GM12864 (cell line): ENCODE data around the gene ANO3.

Experiments
- DNase-seq: peaks from one replicate; pipeline ENCODE4 v3.0.0-alpha.2; 2011; ENCODE audit warnings: low read depth
- H3K4me3 ChIP-seq: 2 replicates; pipeline ENCODE4 v1.5.1; 2011; ENCODE audit warnings: mild to moderate bottlenecking, low read depth, low read length, control low read depth
- CTCF ChIP-seq: IDR thresholded peaks from 2 replicates; pipeline ENCODE4 v1.5.1; 2011; ENCODE audit warnings: low read depth, mild to moderate bottlenecking, moderate library complexity, low read length, control low read depth, inconsistent platforms; ENCODE audit errors: missing control alignments

ANO3 gene

GRCh38 chr11:26319906-26320305, 12.0 kb upstream of the ANO3 start:
- no peak overlapping the region for H3K4me3 ChIP-seq
- no peak for DNase-seq
- TF ChIP-seq CTCF: no peak

- DNase-seq: no peak
- no peak overlapping the region for H3K4me3 ChIP-seq
- no peak for TF ChIP-seq CTCF
These were observed 10.4 kb upstream of the ANO3 start for GRCh38 chr11:26321516-26321915.

- no peak overlapping the region for H3K4me3 ChIP-seq
- no peak for DNase-seq
- no peak for TF ChIP-seq CTCF
These were observed 9.4 kb upstream of the ANO3 start for GRCh38 chr11:26322335-26323067.

GRCh38 chr11:26323837-26324236, 8.1 kb upstream of the ANO3 start:
- TF ChIP-seq CTCF: no peak
- H3K4me3 ChIP-seq: no peak overlapping the region
- DNase-seq: no peak

- DNase-seq: no peak
- H3K4me3 ChIP-seq: no peak overlapping the region
- TF ChIP-seq CTCF: no peak
These were observed 7.7 kb upstream of the ANO3 start for GRCh38 chr11:26324270-26324669.

GRCh38 chr11:26326793-26327400, 5.0 kb upstream of the ANO3 start:
- DNase-seq: no peak
- H3K4me3 ChIP-seq: no peak overlapping the region
- TF ChIP-seq CTCF: no peak

- TF ChIP-seq CTCF: no peak
- H3K4me3 ChIP-seq: no peak overlapping the region
- no peak for DNase-seq
These were observed 2.7 kb upstream of the ANO3 start for GRCh38 chr11:26329206-26329605.
